HK-2 (cell line): ENCODE results near the gene OXCT1.
A peak's percentile ranks its signal among the peaks of the same experiment; 100 is the strongest.

Source experiments
- DNase-seq: peaks from one replicate; pipeline ENCODE4 v3.0.0-alpha.2; 2018; ENCODE audit not compliant: unreplicated experiment

The OXCT1 gene

DNA sequence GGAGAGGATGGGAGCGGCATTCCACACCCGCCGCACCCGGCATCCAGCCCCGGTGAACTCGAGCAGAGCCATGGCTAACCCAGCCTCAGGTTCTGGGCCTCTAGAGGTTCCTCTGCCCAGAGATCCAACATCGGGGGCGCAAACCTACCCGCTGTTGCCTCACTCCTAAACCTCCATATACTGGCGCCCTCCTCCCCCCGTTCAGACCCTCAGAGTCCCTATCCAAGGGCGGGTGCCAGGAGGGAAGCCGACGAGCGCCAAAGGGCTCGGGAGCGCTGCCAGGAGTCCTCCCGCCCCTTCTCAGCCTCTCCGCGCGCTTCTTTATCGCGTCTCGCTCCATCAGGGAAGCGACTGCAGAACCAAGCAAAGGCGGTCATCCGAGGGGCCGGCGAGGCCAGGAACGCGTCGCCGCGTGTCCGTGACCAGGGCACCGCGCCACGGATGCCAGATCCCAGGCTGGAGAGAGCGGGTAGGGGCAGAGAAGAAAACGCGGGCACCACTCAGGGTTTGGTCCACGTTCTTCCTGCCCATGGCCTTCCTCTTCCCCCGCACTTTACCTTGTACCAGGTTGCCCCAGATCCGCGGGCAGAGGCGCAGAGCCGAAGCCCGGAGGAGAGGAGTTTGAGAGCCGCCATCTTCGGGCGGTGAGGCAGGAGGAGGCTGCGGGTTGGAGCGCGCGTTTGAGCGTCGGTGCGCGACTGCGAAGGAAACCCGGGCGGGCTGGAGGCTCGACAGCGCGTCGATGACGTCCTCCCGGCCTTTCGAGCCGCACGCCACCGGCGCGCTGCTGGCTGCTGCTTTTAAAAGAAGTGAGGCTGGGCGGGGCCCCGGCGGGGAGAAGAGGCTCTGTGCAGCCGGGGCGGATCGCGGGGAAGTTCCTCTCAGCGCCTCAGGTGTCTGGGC, at the start of gene OXCT1:
OXCT1 (minus strand) TSS at position 702 of the 903 bp plus-strand sequence; CDS start at position 635, 67 bp downstream.
- DNase-seq, result peak; percentile 78

DNA sequence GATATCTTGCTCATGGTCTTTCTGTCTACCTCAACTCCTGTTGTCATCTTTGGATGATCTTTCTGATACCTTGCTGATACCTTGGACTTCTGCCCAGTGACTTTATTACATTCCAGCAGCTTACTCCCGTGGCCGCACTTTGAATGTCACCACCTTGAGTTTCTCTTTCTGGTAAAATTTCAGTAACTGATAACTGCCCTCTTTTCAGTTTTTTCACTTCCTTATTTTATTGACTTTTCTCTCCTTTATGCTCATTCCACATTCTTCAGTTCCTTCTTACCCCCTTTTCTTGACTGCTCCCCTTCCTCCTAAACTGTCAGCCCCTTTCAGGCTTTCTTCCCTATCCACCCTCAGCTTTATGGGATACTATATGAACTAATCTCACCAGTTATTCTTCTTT, 47.9 kb upstream of the OXCT1 start:
- no peak for DNase-seq

- DNase-seq, result no peak
These were observed 38.3 kb upstream of the OXCT1 start for GRCh38 chr5:41908374-41909079.

- no peak for DNase-seq
These were observed 35.9 kb upstream of the OXCT1 start for GRCh38 chr5:41906151-41906550.

- DNase-seq, result peak; percentile 97
These were observed 33.9 kb upstream of the OXCT1 start, which contains the start of gene RIMOC1 for GRCh38 chr5:41903892-41904799. TSS of gene RIMOC1 (plus strand) at chr5:41904344. CDS start at chr5:41904368, 24 bp downstream.

DNA sequence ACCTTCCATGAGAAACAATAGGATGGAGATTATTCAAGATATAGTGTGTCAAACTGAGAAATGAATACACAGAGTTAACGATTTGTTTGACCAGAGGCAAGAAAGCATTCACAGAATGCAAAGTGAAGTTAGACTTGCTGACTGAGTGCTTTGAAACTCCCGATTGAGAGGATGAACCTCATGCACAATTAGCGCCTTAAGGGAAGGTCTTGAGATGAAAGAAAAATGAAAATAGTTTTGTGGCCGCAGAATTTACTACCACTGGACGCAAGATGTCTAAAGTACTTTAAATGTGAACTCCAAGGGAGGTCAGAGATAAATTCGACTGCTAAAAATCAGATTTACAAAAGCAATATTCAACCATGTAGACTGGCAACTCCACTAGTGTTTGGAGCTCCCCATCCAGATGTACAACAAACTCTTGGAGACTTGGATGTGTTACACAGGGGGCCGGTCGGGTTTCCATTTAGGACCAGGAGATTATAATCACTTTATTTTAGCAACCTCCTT, 33.2 kb upstream of the OXCT1 start:
- no peak for DNase-seq

DNA sequence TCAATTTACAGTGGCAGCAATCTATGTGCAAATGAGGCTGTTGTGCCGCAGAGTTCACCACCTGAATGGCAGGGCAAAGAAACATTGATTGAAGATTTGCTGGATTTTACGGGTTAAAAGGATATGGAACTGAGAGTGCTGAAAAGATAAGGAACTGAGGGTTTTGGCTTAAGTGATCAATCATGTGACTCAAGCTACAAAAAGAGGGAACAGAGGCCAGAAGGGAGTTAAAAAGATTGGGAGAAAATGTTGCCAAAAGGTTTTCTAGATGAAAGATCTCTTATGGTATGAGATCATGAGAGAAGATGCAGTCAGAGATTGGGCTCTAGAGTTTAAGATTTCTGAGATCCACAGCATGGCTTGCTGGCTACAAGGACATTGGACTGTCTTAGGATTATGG, 26.0 kb upstream of the OXCT1 start:
- no peak for DNase-seq

GRCh38 chr5:41893074-41893851, 23.0 kb upstream of the OXCT1 start:
- no peak for DNase-seq

DNA sequence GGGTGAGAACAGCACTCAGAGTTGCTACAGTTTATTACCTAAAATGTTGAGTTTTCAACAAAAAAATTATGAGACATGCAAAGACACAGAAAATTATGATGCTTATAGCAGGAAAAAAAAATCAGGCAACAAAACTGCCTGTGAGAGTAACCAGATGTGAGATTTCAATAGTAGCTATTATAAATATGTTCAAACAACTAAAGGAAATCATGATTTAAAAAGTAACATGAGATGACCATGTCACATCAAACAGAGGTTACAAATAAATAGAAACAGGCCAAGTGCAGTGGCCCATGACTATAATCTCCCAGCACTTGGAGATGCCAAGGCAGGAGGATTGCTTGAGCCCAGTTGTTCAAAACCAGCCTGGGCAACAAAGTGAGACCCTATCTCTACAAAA, 21.8 kb upstream of the OXCT1 start:
- no peak for DNase-seq

- no peak for DNase-seq
These were observed 21.0 kb upstream of the OXCT1 start for GRCh38 chr5:41891066-41891707.

DNA sequence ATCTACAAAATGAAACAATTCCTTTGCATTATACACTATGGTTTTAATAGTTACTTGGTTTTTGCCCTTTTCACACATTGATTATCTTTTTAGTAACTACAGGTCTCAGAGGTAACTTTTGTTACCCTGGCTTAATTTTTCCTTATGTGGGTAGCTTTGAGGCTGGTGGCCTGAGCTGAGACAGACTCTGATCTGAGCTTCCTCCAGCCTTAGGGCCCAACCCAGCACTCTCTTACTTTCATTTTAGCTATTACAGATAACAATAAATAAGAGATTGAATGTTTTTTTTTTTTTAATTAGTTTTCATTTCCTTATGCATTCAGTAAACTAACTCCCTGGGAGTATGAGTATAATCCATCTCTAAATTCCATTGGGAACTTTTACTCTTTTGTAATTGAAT, 15.1 kb upstream of the OXCT1 start:
- no peak for DNase-seq

DNA sequence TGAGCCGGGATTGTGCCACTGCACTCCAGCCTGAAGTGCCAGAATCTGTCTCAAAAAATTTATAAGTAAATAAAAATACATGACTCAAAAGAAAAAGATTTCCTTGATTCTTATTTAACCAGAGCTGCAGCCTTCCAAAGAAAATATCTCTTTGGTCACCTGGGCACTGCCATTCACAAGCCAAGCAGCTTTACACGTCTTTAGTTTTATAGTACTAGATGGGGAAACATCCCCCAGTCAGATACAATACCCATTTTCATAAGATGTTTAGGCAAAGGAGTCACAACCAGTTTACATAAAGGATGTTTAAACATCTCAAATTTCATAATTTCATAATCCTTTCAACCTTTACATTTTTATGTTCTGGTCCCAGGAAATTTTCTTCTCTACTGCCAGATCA, 13.7 kb upstream of the OXCT1 start:
- DNase-seq, result no peak

DNA sequence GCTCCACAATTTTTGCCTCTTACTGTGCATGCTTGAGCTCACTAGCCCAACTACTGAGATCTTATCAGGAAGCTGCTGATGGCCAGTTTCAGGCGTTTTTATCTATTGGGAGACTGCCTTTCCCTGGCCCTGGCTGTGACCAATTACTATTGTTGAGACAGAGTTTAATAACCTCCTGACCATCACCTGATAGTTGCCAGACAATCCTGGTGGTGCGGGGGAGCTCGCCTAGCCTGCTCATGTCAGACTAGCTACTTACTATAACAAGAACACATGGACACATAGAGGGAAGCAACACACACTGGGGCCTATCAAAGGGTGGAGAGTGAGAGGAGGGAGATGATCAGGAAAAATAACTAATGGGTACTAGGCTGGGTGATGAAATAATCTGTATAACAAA, 13.0 kb upstream of the OXCT1 start:
- DNase-seq, result no peak

- DNase-seq, result no peak
These were observed 12.5 kb upstream of the OXCT1 start for GRCh38 chr5:41882765-41883164.

DNA sequence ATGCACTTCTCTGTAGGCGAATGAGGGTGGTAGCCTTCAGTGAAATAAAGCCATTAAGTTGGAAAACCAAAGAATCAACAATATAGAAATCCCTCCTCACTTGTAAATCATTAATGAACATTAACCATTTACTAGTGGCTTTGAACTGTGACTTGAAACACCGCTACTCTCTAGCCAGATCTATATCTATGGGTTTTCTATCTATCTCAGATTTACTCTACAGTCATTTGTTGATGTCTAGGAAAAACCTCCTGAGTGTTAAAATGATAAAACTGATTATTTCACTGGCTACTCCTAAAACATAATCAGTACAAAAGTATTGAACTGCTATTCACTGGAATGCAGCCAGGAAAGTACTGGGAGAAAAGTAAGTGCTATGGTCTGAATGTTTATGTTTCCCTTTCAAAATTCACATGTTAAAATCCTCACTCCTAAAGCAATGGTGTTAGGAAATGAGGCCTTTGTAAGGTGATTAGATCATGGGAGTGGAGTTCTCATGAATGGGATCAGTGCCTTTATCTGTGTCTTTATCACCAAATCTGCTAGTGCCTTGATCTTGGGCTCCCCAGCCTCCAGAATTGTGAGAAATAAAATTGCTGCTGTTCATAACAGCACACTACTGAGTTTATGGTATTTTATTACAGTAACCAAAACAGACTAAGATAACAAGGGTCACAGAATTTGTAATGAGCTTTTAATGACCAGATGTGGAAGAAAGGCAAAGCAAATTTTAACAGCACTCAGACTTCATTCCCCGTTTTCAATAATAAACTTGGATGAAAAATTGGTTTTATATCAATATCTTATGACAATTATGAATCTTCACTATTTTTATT, 8.6 kb upstream of the OXCT1 start:
- DNase-seq, result no peak

DNA sequence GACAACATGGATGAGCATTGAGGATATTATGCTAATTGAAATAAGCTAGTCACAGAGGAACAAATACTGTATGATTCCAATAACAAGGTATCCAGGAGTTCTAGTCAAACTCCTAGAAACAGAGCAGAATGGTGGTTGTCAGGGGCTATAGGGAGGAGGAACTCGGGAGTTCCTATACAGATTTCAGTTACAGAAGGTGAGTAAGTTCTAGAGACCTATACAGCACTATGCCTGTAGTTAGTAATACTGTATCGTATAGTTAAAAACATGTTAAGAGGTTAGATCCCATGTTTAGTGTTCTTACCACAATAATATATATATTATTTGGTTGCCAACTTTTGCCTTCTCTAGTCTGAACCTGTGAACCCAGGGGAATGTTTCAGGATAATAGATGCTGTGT, 7.9 kb upstream of the OXCT1 start:
- DNase-seq, result no peak

GRCh38 chr5:41877408-41877807, 7.2 kb upstream of the OXCT1 start:
- no peak for DNase-seq

DNA sequence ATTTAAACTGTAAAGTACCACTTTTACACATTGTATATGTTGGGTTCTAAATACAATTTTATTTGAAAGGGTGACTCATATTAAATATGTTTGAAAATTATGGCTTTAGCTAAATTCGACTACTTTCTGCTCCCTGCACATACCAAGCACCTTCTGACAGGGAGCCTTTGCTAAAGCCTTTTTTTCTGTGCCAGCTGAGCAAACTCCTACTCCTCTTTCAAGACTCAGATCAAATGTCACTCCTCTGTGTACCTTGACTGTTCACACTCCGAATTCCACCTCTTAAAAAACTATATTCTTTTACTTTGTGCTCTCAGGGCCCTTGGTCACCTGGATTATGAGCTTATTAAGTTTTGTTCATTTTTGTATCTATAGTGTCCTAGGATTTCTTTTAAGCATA, 6.5 kb upstream of the OXCT1 start:
- no peak for DNase-seq

DNA sequence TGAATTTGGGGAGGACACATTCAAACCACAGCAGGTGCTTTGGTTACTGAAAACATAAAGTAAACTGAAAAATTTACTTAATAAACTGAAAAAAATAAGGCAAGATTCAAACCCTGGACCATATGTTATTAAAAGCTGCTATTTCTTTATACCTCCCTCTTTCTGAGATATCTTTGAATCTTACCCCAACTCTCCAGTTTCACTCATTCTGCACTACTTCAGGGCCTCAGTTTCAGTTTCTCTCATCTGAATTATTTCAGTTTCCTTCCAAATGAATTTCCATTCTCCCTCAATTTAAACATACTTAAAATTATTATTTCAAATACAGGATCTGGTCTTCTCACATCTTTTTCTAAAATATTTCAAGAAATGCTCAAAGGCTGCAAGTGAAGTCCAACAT, 4.9 kb upstream of the OXCT1 start:
- no peak for DNase-seq
